GM11168 (cell line): ENCODE results near the gene KLHL3.

Experiments
- in situ Hi-C: fragments of 300-500 bp; cut with MboI; formaldehyde crosslinking; loops from one replicate; pipeline ENCODE4 v1.12.0; 2022; ENCODE audit warnings: low sequenced_read_pairs; ENCODE audit not compliant: unreplicated experiment

KLHL3 gene

DNA sequence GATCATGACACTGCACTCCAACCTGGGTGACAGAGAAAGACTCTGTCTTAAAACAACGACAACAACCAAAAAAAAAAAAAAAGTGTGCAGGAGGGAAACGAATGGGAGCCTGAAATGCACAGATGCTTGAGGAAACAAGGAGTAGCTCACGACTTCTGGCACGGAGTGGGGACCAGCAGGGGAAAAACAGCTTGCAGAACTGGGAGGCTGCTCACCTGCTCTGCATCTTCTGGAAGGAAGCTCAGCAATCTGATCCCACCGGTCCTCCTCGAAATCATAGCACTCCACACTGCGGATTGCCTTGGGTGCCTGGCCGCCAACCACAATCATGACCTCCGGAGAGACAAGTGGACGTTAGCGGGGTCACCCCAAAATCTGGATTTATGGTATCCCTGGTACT, 96.2 kb downstream of the KLHL3 start:
- in situ Hi-C loops: no loop called here

DNA sequence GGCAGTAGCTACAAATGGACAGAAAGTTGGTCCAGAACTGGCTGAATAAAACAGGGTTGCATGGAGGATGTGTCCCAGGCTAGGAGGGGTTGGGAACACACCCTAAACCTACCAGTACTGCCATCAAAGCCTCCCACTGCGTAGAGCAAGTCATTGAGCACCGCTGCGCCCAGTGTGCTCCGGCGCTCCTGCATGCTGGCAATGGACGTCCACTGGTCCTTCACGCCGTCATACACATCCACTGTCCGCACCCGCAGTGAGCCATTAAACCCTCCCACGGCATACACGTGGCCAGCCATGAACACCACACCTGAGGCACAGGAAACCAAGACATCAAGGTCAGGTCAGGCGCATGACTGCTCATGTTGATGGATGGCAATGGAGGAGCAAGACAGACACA, 97.0 kb downstream of the KLHL3 start:
- in situ Hi-C loops: no loop called here

DNA sequence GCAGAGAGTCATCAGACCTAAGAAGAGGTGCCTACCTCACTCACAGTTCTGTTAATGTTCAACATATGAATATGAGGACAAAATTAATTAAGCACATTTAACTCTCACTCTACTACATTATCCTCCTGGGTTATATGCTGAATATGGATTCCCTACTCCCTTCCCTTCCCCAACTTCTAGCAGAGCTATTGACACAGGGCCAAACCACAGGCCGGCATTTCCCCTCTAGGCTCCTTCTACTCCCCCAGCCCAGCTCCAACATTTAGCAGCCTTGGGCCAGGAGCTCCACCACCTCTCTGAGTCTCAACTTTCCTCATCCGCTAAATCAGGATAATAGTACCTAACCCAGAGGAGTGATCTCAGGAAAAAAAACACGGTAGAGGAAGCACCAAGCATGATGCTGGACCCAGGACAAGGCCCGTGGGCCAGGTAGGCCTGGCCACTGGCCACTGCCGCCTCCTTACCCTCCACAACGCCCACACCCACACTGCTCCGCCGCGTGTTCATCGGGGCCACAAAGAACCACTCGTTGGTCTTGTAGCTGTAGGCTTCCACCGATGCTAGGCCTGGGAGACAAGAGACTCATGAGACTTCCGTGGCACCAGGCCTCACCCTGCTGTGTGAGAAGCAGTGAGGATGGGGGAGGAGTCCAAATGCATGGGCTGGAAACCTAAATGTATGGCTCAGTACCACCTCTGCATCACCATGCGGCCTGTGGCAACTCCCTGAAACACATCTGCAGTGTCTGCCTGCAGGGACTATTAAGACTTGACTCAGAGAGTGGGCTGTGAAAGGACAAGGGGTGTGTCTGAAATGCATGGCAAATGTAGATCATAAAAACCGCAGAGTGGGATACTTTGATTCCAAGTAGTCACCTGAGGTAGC, 98.8 kb downstream of the KLHL3 start:
- in situ Hi-C loops: no loop called here

DNA sequence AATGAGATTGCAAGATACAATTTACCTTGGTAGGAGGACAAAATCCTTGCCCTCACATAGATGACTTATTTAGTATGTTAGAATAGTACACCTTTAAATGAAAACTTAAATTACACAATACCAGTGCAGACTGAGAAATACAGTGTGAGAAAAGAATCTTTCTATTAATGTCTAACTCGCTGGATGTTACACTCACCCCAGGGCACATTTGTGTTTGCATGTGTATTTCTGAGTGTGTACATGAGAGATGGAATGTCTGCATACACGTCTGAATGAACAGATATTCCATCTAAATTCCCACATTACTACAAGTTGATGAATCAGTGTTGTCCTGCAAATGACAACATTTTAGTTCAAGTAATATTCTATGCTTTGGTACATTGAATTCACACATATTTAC, 99.8 kb downstream of the KLHL3 start:
- in situ Hi-C loops: no loop called here

DNA sequence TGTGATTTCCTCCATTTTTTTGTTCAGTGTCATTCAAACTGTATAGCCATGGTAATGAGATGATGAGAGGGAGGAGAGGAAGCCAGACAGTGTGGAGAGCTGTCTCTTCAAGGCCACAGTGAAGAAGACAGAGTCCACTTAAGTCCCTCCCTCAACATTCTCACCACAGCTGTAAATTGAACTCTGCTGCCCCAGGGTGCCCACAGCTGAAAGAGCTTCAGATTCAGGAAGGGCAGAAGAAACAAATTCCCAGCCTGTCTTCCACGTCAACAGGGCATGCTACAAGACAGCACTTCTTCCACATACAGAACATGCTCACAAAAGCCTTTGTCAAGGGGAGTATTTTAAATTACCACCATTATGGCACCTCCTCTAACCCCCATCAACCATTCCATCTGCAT, 100.4 kb downstream of the KLHL3 start:
- in situ Hi-C loops: no loop called here

DNA sequence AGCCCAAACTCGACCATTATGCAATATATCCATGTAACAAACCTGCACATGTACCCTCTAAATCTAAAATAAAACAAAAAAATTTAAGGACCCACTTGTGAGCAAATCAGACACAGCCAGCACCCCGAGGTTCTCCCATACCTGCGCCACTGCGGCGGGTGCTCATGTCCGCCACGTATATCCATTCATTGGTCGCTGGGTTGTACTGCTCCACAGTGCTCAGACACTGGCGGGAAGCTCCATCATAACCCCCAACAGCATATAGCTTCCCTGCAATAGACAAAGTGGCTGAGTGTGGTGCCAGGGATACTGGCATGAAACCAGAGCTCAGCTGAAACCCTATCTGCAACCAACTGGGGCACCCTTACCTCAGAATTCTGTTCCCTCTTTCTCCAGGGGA, 102.0 kb downstream of the KLHL3 start:
- in situ Hi-C loops: no loop called here

DNA sequence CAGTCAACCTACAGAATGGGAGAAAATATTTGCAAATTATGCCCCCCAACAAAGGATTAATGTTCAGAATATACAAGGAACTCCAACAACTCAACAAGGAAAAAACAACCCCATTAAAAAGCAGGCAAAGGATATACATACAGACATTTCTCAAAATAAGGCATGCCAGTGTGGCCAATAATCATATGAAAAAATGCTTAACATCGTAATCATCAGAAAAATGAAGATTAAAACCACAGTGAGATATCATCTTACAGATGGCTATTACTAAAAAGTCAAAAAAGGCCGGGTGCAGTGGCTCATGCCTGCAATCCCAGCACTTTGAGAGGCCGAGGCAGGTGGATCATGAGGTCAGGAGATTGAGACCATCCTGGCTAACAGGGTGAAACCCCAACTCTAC, 103.2 kb downstream of the KLHL3 start:
- in situ Hi-C loops: no loop called here

DNA sequence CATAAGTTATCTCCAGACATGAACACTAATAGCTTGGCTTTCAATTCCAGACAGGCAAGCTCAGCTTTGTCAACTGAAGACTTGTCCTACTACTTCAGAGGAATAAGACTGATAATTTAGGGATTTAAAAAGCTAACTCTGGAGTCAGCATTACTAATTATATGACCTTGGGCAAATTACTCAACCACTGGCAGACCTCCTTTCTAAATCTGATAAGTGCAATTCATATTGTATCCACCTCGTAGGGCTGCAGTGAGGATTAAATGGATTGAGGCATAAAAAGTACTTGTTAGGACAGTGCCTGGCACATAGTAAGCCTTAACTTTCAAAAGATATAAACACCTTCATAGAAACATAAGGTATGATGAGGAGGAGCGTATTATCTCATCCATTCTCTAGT, 104.4 kb downstream of the KLHL3 start:
- in situ Hi-C loops: no loop called here

DNA sequence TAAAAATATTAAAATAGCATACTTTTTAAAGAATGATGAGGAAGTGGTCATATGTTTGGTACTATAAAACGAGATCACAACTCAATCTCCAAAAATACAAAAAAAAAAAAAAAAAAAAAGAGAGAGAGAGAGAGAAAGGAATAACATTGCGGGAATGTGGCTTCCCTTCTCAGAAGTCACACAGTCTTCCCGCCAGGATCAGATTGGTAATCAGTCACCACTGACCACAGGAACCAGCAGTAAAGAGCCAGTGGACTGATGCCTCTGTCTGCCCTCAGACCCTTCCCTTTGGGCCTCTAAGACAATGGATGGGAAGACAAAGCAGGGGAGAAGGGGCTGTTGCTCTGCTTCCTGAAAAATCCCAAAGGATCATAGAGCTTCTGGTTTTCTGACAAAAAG, 104.9 kb downstream of the KLHL3 start:
- in situ Hi-C loops: no loop called here

DNA sequence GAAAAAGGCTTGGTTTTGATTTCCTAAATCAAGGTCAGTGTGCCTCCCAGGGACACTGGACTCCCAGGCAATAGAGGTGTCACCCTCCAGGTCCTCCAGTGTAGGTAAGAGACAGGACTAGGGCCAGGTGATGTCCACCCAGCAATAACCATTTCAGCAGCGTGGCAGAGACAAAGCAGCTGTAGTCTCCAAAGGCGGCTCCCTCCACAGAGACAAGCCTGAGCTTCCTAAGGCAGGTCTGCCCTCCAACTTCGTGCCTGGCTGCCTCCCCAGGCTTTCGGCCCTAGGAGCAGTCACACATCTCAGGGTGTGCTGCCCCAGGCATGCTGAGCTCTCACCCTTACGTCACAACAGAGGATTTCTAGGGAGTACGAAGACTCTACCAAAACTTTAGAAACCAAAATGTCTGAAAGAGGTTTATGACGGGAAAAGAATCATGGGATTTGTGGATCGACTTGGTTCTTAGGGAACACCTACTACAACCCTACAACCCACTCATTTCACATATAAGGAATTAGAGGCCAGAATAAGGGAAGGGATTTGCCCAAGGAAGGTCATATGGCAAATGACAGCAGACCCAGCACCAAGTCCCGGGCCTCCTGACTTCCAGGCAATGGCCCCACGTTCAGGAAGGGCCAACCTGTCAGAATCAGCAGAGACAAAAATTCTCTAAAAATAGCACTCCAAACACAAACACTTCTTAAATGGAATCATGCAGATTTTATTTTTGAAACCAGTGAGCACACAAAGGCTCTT, 105.5 kb downstream of the KLHL3 start:
- in situ Hi-C loops: no loop called here

DNA sequence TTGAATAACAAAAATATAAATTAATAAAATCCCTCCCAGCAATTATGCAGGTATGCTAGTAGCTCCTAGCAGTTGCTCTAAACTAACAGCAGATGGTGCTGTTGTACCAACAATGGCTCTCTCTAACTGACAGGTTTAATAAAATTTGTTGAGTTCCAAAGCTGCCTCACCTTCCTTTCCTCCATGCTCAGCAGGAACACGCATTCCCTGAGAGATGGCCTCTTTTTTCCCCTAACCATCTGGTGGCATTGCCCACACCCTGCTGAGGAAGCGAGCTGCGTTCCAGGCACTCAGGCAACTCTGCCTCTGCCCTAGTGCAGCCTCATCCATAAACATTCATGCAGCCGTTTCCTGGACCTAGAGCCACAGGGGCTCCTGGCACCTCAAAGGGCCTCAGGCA, 106.2 kb downstream of the KLHL3 start:
- in situ Hi-C loops: no loop called here

DNA sequence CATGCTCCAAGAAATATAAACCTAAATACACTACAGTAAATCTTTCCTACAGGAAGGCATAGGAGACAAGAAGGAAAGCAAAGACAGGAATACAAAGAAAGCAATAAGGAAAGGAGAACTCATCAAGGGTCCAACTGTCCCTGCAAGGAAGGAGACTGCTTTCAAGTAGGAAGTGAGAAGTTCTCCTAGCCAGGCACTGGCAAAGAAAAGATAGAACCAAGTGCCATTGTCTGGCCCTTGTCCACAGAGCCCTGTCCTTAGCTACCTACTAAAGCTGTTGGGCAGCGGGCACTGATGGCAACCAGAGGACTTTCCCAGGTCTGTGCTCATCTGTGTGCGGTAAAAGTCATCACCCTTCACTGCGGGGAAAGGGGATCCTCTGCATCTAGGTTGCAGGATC, 108.2 kb downstream of the KLHL3 start:
- in situ Hi-C loops: no loop called here

DNA sequence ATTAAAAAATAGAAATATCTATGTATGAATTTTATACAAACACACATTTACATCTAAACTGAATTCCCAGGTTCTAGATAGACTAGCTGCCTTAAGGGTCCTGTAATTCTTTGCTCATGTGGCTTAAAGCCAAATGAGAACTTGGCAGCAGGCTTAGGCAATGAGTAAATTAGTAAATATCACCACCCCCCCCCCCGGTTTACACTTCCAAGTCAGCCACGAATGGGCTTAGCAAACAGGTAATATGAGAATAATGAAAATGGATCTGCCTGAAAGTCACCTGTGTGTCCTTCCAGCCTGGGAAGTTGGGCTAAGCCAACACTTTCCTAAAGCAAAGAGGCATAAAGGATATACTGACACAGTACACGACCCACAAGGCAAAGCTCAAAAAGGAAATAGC, 108.6 kb downstream of the KLHL3 start:
- in situ Hi-C loops: no loop called here

DNA sequence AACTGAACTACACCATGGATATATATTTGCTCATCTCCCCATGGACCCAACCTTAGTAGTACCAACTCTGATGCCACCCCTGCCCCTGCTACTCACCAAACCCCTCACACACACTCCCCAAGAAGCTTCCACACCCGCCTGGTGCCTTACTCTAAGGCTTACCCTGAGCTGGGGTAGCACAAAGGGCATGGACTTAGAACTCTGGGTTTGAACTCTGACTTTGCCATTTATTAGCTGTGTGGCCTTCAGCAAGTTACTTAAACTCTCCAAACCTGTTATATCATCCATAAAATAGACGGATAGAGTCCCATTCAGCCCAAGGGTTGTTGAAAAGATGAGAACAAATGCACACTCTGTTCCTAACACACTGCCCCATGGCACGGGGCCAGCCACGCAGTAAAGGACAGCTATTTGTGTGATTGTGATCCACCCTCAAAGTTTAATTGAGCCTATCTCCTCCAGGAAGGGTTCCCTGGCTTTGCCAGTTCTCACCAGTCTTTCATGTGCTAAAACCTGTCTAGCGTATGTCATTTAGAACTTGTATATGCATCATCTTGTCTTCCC, 111.0 kb downstream of the KLHL3 start:
- in situ Hi-C loops: no loop called here

DNA sequence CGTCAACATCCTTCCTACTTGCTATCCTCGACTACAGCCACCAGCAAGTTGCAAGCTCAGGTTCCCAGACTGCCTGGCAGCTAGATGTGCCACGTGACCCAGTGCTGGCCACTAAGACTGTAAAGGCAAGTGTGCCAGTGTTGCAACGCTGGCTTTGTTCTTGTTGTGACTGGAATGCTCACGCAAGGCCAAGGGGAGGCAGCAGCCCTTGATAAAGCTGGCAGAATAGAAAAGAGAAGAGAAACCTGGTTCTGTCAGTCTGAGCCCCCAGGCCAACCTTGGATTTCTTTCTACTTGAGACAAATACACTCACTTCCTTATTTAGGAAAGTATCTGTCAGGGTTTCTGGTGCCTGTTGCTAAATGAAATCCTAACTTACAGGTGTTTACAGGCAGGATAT, 113.0 kb downstream of the KLHL3 start:
- in situ Hi-C loops: no loop called here

DNA sequence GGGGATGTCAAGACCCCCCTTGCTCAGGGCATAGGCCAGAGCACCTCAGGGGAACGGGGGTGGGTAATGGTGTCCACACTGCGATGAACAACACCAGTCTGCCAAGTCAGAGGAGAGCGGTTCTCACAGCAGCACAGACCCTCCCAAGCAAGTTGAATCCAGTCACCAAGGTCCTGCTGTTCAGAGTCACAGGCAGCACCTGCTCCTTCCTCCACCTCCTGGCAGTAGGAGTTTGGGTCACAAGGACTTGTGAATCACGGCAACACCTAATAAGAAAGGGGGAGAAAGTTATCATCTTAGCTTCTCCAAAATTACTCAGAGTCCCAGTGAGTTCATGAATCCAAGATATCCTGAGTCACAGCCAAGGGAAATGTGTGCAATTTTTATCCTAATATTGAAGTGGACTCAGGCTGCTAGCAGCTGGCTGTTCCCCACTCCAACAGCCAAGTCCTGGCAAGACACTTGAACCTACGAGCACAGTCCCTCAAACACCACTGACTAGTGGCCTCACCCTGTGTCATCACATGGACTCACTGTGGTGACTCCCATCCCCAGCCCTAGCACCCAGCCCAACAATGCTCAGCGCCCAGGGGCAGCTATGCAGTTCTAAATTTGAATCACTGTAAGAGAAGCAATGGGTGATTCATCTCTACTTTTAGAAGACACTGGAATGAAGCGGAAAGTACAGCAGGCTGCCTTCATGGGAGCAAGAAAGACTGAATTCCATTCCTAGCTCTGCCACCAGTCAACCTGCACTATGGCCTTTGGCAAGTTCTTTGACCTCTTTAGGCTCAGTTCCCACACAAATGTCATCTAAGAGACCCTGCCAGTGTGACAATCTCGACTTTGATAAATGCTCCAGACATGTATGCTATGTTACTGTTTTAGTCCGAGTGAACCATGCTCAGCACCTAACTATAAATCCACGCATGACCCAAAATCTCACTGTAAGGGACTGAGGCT, 113.7 kb downstream of the KLHL3 start:
- in situ Hi-C loops: no loop called here

DNA sequence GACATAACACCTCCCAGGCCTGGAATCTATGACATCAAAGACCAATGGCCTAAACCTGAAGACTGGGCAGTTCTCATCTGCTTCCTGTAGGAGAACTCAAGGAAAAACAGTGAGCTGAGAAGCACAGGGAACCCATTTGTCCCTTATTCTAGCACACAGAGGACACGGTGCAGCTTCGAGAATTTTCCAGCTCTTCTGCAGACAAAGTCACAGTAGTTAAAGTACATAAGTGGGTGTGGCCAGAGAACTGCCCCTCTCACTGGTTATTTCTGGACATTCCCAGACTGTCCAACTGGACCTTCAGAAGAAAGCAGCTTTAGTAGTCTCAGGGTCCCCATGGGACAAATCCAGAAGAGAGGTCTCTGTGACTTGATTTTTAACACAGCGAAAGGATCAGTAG, 114.6 kb downstream of the KLHL3 start:
- in situ Hi-C loops: no loop called here

DNA sequence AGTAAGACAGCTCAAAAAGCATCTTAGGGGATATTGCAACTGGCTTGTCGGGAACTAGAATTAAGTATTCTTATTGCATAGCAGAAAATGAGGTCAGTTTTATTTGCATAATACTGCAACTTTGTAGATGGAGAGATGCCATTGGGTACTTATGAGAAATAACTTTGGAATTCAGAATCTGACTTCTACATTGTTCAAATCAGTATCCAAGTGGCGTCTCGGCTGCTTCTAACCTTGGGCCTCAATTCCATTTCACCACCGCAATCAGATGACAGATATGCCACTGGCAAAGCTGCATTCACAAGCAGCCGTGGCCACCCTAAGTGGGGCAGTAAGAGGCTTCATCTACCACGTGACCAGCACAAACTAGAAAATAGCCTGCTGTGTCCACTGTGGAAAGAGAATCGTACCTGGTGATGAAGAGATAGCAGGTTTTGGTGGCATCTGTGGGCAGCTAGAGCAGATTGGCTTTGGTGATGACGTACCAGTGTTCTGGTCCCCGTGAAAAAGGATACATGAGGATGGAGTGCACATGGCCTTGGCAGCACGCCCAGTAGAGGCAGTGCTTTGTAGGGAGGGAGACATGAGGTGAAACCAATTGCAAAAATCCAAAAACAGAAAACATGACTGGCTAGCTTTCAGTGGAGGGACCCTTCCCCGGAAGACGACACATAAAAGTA, 116.6 kb downstream of the KLHL3 start:
- in situ Hi-C loops: no loop called here

DNA sequence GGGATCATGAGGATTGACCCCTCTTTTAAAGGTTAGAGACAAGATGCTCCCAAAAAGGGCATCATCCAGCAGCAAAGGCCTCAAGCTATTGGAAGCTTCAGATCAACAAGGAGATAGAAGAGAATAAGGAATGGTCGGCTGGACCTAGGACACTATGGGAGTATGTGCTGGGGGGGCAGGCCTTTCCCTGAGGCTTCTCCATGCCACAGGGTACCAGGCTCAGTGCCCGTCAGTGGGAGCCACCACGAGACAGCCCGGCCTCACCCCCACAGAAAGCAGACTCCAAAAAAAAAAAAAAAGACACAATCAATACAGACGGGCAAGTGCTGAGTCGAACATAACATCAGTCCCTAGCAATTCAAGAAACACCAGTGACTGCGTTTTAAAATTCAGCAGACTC, 117.4 kb downstream of the KLHL3 start:
- in situ Hi-C loops: no loop called here
